HEK293 (cell line): ENCODE measurements around the gene SPON1.

Experiments used
- CTCF ChIP-seq: fragments of 450-650 bp; formaldehyde crosslinking; IDR thresholded peaks from 2 replicates; pipeline ENCODE4 v1.5.1; 2016; ENCODE audit warnings: missing biosample characterization, missing genetic modification characterization
- ZNF239 ChIP-seq: fragments of 450-650 bp; formaldehyde crosslinking; IDR thresholded peaks from 2 replicates; pipeline ENCODE4 v1.5.1; 2016; ENCODE audit warnings: missing biosample characterization, missing genetic modification characterization

GRCh38 chr11:13964771-13965074 is 2.2 kb downstream of the SPON1 start:
- TF ChIP-seq CTCF (no peak), ZNF239 (no peak)
